GM19035 (cell line): ENCODE results near the gene GLB1L2.

Experiments
- ATAC-seq: cut with Tn5 transposase; IDR thresholded peaks from one replicate; pipeline ENCODE4 v1.9.1; 2021; ENCODE audit not compliant: unreplicated experiment

GLB1L2 gene

DNA sequence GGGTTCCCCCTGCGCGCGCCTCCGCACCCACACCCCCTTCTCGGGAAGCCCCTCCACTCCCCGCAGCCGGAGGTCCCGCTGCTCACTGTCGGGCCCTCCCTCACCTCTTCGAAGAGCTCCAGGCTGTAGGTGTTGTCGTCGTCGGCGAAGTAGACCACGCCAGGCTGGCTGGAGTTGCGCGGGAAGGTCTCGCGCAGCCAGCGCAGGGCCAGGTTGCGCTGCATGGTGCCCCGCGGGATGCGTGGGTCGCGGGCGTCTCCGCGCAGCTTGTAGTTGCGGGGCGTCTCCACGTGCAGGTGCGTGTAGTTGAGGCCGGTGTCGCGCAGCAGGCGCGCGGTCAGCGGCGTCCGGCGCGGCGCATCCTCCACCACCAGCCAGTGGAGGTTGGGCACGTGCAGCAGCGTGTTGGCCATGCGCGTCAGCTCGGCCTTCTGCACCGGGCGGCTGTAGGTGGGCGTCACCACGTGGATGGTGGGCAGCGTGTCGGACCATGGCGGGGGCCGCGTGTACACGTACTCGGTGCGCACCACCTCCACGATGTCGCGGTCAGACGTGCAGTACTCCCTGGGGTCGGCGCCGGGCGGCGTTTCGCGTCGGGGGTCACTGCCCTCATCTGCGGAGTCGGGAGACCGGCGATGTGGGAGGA is 51.9 kb downstream of the GLB1L2 start:
- no peak for ATAC-seq

DNA sequence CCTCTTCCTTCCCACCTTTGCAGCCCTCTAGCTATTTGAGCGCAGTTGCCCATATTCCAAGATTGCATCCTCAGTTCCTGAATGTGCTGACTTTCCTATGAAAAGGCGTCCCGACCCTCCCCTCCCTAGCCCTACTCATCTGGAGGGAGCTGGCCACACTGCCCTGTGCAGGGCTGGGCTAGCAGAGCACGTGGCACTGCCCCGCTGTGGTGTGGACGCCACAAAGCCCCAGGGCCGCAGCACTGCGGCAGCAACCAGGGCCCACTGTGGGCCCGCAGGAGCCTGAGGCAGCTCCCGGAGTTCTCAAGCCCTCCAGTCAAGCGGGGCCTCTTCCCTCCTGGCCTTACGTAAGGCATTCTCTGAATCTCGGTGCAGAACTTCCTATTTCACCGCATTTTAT is 52.6 kb downstream of the GLB1L2 start:
- no peak for ATAC-seq

DNA sequence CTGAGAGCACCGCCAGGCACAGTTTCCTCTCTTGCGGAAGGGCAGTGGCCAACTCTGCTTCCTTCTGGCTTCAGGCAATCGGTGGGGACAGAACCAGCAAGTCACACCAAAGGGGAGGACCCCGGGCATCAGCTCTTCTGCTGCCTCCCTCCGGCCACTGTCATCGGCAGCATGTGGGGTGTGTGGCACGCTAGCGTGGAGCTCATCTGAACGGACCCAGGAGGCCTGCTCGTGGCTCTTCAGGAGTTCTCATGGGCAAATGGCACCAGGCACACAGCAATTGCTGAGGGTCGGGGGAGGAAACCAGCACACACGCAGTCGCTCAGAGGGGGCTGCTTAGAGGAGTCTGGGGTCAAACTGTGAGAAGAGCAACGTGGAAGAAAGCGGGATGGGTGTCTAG is 53.4 kb downstream of the GLB1L2 start:
- no peak for ATAC-seq

DNA sequence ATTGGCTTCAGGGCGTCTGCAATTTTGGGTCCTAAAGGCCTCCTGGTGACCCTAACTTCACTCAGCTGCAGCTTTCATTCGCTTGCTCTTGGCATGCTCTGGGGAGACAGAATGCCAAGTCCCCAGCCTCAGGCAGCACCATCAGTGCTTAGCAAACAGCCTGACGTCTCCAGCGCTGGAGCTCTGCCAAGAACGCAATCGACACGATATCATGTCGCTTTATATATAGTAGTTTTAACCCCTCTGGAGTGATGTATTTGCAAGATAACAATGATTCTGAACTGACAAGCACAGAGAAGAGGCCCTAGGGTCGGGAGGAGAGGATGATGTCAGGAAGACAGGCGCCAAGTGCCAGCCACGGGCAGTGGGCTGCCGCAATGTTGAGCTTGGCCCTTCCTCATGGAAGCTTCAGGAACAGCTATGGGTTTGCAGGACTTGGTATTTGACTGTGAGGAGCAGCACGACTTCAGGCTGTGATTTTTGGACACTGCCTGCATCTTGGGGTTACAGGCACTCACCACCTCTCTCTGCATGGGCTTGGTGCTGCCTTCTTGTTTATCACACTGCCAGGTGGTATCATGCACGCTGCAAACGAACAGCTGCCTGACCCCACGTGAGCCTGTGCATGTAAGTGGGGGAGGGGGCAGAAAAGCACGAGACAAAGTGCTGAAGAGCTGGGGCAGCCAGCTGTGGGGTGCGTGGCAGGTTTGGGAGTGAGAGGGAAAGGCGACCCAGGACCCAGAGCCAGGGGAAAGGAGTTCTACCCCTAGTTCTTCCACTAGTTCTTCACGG is 54.2 kb downstream of the GLB1L2 start:
- no peak for ATAC-seq

DNA sequence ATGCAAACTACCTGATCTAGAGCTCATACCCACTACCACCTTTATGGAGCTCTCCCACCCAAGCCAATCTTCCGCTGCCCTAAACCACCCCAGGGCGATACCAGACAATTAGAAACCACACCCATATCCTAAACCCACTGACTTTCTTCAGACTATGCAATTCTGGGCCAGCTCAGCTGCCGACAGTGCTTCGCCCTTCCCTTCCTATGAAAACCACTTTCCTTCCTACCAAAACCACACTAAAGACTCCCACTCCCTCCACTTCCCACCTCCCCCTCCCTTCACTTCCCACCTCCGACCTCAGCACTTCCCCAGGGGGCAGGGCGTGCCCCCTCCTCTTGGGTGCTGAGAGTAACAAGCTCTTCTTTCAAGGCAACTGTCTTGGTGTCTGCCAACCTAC is 55.2 kb downstream of the GLB1L2 start:
- ATAC-seq, result no peak

DNA sequence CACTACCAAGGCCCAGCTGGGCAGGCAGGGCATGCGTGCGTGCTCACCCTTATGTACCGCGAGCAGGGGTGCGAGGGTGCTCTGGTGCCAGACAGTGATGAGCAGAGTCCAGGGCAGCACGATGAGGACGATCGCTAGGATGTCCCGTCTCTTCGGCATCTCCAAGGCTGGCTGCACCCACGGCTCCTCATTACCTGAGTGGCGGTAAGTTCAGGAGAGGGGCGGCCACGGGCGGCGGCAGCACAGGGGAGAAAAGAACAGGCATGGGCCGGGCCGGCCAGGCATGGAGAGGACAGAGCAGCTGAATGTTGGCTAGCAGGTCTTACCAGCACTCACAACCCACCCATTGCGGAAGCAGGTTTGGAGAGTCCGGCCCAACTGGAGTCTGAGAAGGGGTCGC is 55.7 kb downstream of the GLB1L2 start:
- ATAC-seq, result no peak

DNA sequence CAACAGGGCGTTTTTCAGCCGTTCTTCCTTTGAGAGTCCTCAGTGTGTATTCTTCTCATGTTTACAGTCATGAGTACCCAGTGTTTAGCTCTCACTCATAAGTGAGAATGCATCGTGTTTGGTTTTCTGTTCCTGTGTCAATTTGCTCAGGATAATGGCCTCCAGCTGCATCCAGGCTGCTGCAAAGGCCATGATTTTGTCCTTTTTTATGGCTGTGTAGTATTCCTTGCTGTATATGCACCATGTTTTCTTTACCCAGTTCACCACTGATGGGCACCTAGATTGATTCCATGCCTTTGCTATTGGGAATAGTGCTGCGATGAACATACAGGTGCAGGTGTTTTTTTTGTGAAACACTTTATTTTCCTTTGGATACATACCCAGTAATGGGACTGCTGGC is 56.8 kb downstream of the GLB1L2 start:
- no peak for ATAC-seq

DNA sequence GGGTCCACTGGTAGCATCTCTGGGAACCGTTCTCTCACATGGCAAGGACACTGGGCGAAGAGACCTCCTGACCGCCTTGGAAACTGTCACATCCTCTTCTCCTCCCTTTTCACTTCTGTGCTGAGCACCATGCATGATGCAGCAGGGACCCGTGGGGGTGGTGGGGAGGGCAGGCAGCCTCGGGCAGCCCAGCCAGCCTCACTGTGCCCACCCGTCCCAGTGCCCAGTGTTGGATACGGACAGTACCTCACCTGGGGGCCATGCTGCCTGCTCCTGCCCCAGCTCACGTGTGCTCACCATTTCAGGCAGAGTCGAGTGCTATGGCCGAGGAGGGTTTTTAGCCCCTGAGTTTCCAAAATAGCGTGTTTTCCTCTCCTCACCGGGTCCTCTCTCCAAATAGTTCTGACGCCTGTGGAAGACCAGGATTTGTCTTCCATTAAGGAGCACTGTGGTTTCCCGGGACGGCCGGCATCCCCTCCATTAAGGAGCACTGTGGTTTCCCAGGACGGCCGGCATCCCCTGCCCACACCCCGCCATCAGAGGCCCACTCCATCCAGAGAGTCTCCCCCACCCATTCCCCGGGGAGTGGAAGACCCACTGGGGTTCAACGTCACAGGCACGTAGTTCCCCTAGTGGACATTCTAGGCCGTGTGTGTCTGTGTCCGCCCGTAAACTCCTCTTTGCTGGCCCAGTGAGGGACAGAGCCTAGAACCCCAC is 57.8 kb downstream of the GLB1L2 start:
- ATAC-seq, result no peak

DNA sequence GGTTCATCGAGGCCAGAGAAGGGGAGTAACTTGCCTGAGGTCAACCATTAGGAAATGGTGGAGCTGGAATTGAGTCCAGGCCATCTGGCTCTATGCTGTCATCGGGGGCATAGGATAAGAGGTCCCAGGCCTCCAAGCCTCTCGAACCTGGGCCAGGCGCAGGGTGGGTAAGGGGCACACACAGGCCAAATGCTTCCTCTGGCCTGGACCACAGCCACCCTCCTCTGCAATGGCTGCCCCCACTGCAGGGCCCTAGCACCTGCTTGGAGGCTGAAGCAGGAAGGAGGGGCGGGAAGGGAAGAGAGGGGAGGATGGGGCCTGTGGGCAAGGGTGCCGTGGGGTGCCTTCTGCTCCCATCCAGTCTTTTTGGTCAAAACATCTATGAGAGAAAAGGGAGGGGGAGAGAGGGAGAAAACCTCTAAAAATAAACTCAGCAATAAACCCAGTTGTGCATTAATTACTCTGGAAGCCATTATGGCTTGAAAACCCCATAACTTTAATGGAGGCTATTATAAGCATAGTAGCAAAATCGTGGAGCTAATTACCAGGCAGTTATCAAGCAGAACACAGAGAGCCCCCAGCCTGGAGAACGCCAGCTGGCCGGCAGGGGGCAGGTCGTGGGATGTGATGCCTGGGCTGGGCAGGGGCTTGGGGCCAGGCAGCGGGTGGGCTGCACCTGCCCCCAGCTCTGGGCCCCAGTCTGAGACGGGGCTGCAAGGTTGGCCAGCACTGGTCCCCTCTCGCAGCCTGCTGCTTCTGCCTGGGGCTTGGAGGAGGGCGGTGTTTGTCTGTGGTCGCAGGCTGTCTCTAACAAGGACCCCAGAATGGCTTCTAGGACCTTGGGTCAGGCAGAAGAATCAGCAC is 59.1 kb downstream of the GLB1L2 start:
- no peak for ATAC-seq

DNA sequence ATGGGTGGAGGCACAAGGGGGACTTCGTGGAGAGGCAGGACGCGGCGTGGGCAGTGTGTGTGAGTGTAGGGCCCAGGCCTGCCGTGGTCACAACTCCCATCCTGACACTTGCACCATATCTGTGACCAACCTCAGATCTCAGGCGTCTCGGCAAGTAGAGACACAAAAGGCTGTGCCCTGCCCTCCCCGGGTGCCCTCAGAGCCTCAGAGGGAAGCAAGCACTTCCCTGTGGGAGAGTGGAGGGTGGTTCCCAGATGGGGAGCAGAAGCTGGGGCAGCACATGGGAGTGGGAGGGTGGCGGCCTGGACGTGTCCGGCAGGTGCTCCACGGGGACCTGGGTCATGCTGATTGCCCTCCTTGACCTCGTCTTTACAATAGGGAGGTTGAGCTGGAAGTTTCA is 59.9 kb downstream of the GLB1L2 start:
- ATAC-seq, result no peak

DNA sequence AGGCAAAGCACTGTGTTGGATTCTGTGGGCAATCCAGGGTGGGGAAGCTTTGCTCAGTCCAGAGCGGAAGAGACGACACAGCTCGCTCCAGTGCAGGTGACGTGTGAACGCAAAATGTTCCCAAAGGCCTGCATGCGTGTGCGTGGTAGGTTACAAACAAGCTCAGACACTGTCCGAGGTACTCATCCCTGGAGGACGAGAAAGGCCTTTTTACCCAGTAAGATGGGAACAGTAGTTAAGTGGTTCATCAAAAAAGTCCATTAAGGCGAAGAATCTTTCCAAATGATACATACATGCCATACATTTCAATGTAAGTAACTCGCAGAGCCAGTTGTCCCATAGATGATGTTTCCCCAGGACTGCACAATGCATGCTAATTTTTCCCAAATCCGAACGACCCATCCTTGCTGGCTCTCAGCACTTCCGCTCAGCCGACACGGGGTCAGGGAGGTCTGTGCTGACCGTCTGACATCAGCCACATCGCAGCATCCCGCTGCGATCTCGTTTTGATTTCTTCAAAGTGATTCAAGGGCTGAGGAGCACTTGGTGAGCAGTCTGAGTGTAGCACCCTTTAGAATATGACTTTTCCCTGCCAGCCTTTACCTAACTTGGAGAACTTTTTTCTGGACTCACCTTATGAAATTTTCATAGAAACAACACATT is 61.3 kb downstream of the GLB1L2 start:
- no peak for ATAC-seq

DNA sequence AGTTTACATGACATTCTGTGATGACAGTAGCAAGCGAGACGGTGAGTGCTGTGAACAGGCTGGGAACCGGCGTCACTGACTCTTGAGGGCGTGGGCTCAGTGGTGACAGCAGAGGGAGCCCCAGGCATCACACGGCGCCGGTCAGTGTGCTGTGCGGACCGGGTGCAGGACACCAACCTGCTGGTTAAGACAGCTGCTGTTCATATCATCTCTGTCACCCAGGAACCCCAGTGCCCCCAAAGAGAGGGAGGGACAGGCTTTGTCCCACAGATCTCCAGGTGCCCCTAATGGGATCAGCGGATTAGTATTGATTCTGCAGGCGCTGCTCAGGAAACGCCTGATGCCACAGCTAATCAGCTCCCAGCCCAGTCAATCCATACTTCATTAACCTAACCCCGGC is 61.9 kb downstream of the GLB1L2 start:
- ATAC-seq, result no peak

DNA sequence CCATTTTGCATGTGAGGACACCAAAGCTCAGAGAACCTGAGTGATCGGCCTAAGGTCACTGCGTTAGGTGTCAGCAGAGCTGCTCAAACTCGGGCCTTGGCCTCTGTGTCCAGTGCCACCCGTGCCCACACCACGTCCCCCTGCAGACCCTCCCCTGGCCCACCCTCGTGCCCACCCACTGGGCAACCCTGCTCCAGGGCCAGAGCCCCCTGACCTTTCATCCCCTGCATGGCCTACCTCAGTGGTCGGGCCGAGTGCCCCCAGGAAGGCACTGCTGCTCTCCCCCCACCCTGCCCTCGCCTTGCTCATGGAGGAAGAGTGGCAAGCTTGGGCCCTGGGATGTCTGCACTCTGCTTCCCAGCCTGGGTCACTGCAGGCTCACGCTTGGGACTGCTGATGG is 62.5 kb downstream of the GLB1L2 start:
- no peak for ATAC-seq

DNA sequence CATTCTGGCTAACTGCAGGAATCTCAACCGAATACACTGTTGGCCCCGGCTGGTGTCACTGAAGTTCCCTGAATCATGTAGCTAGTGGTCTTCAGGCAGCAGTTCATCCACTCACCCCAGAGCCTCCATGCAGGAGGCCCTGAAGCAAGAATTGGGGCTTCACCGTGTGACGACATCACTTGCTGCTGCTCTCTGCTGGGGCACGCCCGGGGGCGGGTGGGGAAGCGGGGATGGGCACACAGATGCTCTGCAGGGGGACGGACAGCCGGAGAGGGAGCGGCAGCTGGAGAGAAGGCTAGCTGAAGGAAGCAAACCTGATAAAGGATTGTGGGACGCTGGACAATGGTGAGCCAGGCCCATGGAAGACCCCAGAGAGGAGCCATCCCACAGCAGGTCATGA is 63.2 kb downstream of the GLB1L2 start:
- ATAC-seq, result no peak

DNA sequence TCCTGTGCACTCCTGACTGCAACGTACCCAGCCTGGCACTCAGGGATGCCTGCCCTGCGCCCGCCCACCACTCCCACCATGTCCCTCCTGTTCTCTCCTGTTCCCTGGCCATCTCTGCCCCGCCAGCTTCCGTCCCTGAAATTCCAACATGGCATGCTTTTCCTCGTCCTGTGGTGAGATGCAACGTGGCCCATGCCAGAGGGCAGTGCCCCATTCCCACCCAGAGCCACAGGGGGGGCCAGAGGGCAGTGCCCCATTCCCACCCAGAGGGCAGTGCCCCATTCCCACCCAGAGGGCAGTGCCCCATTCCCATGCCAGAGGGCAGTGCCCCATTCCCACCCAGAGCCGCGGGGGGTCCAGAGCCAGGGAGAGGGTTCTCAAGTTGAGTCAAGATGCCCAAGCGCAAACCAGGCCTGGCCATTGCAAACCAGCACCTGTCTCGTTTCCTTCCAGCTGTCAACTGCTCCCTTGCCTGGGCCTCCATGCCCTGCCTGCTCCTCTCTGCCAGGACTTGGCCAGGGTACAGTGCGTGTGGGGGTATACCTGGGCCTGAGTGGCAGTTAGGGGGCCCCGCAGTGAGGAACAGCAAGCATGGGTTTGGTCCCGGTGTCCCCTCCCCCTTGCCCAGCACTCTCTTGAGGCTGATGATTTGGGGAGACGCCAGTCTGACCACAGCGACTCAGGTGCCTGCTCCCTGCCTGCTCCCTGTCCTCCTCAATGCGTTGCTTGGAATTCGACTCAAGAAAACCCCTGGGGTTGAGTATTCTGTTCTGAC is 65.7 kb downstream of the GLB1L2 start:
- ATAC-seq, result no peak

DNA sequence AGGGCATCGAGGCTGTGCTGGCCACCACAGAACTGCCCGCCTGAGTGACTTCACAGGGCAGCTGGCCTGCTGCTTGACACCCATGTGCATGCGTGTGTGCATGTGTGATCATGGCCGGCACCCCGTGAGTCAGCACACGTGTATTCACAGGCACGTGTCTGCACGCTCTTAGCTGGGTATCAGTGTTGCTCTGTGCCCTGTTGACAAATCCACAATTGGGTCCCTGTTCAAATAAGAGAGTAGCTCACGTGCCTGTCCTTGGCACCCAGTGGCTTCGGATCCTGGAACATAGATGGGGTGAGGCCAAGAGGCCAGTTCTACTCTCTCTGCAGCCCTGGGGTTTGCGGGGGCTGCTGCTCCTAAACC is 66.3 kb downstream of the GLB1L2 start:
- ATAC-seq, result no peak

DNA sequence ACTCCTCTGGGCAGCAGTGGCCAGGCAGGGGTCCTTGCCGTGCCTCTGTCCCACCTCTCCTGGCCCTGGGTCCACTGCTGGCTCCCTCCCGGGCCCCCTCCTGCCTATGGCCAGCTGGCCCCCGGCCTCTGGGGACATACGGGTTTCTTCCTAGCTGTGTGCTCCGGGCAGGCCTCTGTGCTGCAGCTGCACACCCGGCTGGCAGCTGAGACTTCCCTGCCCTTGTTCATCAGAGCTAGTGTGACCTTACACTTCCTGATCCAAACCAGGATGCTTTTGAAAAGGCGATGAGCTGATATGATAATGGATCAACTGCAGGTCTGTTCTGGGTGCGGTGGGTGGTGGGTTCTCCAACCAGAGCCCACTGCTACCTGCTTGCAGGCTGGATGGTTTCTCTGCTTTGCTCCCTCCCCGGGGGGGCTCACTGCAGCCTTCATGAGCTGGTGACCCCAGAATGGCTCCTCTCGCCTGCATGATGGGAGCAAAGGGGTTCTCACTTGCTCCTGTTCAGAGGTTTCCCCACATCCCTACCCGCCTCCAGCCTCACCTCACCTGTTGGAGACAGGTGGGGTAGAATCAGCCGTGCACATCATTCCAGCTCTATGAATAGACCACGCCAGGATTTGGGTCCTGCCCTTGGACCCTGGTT is 67.0 kb downstream of the GLB1L2 start:
- ATAC-seq, result no peak

DNA sequence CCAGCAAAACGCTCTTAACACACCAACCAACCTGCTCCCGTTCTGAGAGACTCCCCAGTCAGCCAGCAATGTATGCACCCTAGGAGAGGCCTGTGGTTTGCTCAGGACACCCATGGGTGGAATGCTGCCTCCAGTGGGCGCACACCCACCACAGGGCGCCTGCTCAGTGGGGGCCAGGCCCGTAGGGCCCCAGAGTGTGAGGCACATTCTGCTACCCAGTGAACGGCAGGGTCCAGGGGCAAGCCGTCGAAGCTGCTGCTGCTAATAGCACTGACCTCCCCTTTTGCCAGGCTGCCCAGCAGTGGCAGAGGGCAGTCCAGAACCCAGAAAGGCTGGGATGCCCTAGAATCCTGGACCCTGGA is 67.5 kb downstream of the GLB1L2 start:
- no peak for ATAC-seq

DNA sequence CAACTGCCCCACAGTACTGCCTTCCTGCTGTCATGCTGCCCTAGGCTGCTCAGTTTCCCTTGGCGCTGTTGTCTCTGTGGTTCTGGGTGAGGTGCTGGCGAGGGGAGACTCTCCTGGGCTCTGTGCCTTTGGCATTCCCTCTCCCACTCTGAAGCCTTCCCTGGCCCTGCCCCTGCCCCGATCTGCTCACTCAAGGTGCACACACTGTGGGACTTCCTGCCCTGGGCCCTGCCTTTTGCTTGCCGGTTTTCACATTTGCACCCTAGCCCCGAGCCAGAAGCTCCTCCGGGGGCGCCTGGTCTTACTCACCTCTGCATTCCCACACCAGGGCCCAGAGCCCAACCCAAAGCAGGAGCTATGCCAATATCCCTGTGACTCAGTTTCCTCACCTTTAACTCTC is 68.2 kb downstream of the GLB1L2 start:
- ATAC-seq, result no peak
